Stimulated activated CD4-positive, alpha-beta T cell treated with anti-CD3 and anti-CD28 coated beads, Interleukin-4, amount 100 ng/mL, for 4 hours (primary cell): ENCODE measurements around the gene ROGDI.

Experiments used
- DNase-seq, 2 experiments: peaks; one replicate each; pipeline ENCODE4 v3.0.0-alpha.2; 2020

ROGDI gene

GRCh38 chr16:4765511-4766474 is 36.6 kb downstream of the ROGDI start:
- no peak for DNase-seq

- no peak for DNase-seq
Observed at GRCh38 chr16:4763791-4764190, 38.6 kb downstream of the ROGDI start.

- DNase-seq, result no peak
Observed at GRCh38 chr16:4762205-4762604, 40.2 kb downstream of the ROGDI start.

- no peak for DNase-seq
Observed at GRCh38 chr16:4760221-4760910, 42.1 kb downstream of the ROGDI start.

GRCh38 chr16:4755687-4756086 is 46.7 kb downstream of the ROGDI start:
- no peak for DNase-seq

GRCh38 chr16:4754865-4755264 is 47.6 kb downstream of the ROGDI start:
- DNase-seq, result no peak

- no peak for DNase-seq
Observed at GRCh38 chr16:4753227-4753626, 49.2 kb downstream of the ROGDI start.

GRCh38 chr16:4752351-4753100 is 49.9 kb downstream of the ROGDI start:
- no peak for DNase-seq

- no peak for DNase-seq
Observed at GRCh38 chr16:4750896-4751295, 51.5 kb downstream of the ROGDI start.

- no peak for DNase-seq
Observed at GRCh38 chr16:4749700-4750257, 52.7 kb downstream of the ROGDI start.

GRCh38 chr16:4748682-4749411 is 53.6 kb downstream of the ROGDI start:
- no peak for DNase-seq

- DNase-seq, result no peak
Observed at GRCh38 chr16:4747906-4748681, 54.3 kb downstream of the ROGDI start.

GRCh38 chr16:4746991-4747574 is 55.4 kb downstream of the ROGDI start:
- no peak for DNase-seq
